ENCODE results near the gene IRF5.

Gene IRF5

GRCh38 chr7:128931190-128931798, 6.4 kb upstream of the IRF5 start:
- H3K9me3 ChIP-seq (ENCODE audit: control insufficient read depth, insufficient read depth, low read depth, low read length): no peaks in the 10 kb centered on the region
- ChIA-PET CTCF (interaction anchor here (1.5 kb wide), 1 partner anchor 160 kb away, joined by 4 read pairs; no protein-coding TSS in a partner anchor), POLR2A (no interaction called here)
- H3K4me3 ChIP-seq (ENCODE audit: low read depth, low read length): no peak overlapping the region
- no peaks in the 10 kb centered on the region for H3K36me3 ChIP-seq (ENCODE audit: control insufficient read depth in 2 of 2, insufficient read depth in 1 of 2, low read length in 2 of 2)
- no peaks in the 10 kb centered on the region for H3K4me1 ChIP-seq (ENCODE audit: control insufficient read depth, insufficient read depth, low read length)
- no peak for TF ChIP-seq ZNF10 (tag by site-specific recombination; IDR thresholded peaks at IDR 0.05)
- no peak for TF ChIP-seq PBX3 (CRISPR knock-in tag; IDR thresholded peaks at IDR 0.05)
- TF ChIP-seq OSR2 (tag by site-specific recombination; IDR thresholded peaks at IDR 0.05): no peak
- TF ChIP-seq ZNF2 (tag by site-specific recombination; IDR thresholded peaks at IDR 0.05): no peak
- no peak for TF ChIP-seq ZNF366 (tag by site-specific recombination; conservative IDR thresholded peaks at IDR 0.05)
- no peak for TF ChIP-seq ZNF266 (tag by site-specific recombination; IDR thresholded peaks at IDR 0.05; ENCODE audit: low read depth)
- TF ChIP-seq WT1 (tag by site-specific recombination; IDR thresholded peaks at IDR 0.05): no peak
- no peak for TF ChIP-seq ZNF660 (tag by site-specific recombination; IDR thresholded peaks at IDR 0.05)
- no peak for TF ChIP-seq ZNF830 (tag by site-specific recombination; IDR thresholded peaks at IDR 0.05; ENCODE audit: low read depth)
- no peak for TF ChIP-seq KLF8 (tag by site-specific recombination; IDR thresholded peaks at IDR 0.05)
- no peak overlapping the region for H3K27ac ChIP-seq (ENCODE audit: extremely low read depth, low read depth, low read length)

- ChIA-PET CTCF (interaction anchor here (1.2 to 1.5 kb wide), 2 partner anchors 34 to 159 kb away, joined by 4 read pairs; no protein-coding TSS in a partner anchor), POLR2A (no interaction called here)
- Histone ChIP-seq H3K9me3 (ENCODE audit: control insufficient read depth, insufficient read depth, low read depth, low read length) (no peaks in the 10 kb centered on the region), H3K4me3 (ENCODE audit: low read depth, low read length) (no peak overlapping the region), H3K4me1 (ENCODE audit: control insufficient read depth, insufficient read depth, low read length) (no peaks in the 10 kb centered on the region), H3K27ac (ENCODE audit: extremely low read depth, low read depth, low read length) (no peak overlapping the region), H3K36me3 (ENCODE audit: control insufficient read depth in 2 of 2, insufficient read depth in 1 of 2, low read length in 2 of 2) (no peaks in the 10 kb centered on the region)
- TF ChIP-seq ZNF692 (tag by site-specific recombination; IDR thresholded peaks at IDR 0.05) (no peak), ZNF239 (tag by site-specific recombination; IDR thresholded peaks at IDR 0.05) (no peak), ZNF366 (tag by site-specific recombination; conservative IDR thresholded peaks at IDR 0.05) (no peak), ZNF544 (tag by site-specific recombination; IDR thresholded peaks at IDR 0.05) (no peak), ZSCAN23 (tag by site-specific recombination; IDR thresholded peaks at IDR 0.05) (no peak), ZNF837 (tag by site-specific recombination; IDR thresholded peaks at IDR 0.05) (no peak), ZNF585B (tag by site-specific recombination; IDR thresholded peaks at IDR 0.05) (no peak), ZSCAN4 (tag by site-specific recombination; IDR thresholded peaks at IDR 0.05) (no peak), ZNF626 (tag by site-specific recombination; IDR thresholded peaks at IDR 0.05) (no peak), SP7 (tag by site-specific recombination; IDR thresholded peaks at IDR 0.05) (no peak), EGR2 (tag by site-specific recombination; IDR thresholded peaks at IDR 0.05; ENCODE audit: low read depth) (no peak), KLF8 (tag by site-specific recombination; IDR thresholded peaks at IDR 0.05) (no peak), ZBTB10 (tag by site-specific recombination; IDR thresholded peaks at IDR 0.05) (no peak), ZNF292 (tag by site-specific recombination; IDR thresholded peaks at IDR 0.05; ENCODE audit: borderline replicate concordance, low read depth) (no peak), ZBTB11 (tag by site-specific recombination; conservative IDR thresholded peaks at IDR 0.05; ENCODE audit: low read depth) (no peak), KLF10 (tag by site-specific recombination; IDR thresholded peaks at IDR 0.05) (no peak)
Measured at GRCh38 chr7:128931965-128932861, 5.5 kb upstream of the IRF5 start.

Measured in HEK293 (cell line).